SK-N-SH treated with all-trans-retinoic acid at 6 μM for 48 hours (cell line): ENCODE measurements around the gene INAFM1.

ENCODE experiments used
- ATAC-seq: fragments of 200-7000 bp; cut with Tn5 transposase; 3 replicates; pipeline ENCODE4 v1.9.1; 2020; ENCODE audit warnings: mild to moderate bottlenecking, moderate library complexity
- ARNTL ChIP-seq: fragments of 450-650 bp; formaldehyde crosslinking; IDR thresholded peaks from 2 replicates; pipeline ENCODE4 v1.5.0; 2020; ENCODE audit warnings: low read depth, mild to moderate bottlenecking, moderate library complexity, borderline replicate concordance
- BACH2 ChIP-seq: fragments of 250-450 bp; sonication (Bioruptor Pico); IDR thresholded peaks from 2 replicates; pipeline ENCODE4 v1.9.0; 2021; ENCODE audit warnings: mild to moderate bottlenecking, borderline replicate concordance
- ESRRG ChIP-seq: fragments of 250-450 bp; sonication (Bioruptor Pico); IDR thresholded peaks from 2 replicates; pipeline ENCODE4 v1.6.1; 2021; ENCODE audit warnings: mild to moderate bottlenecking
- ISL1 ChIP-seq: fragments of 250-450 bp; sonication (Bioruptor Pico); IDR thresholded peaks from 2 replicates; pipeline ENCODE4 v2.1.2; 2022; ENCODE audit warnings: mild to moderate bottlenecking, moderate library complexity
- OSR1 ChIP-seq: fragments of 250-450 bp; sonication (Bioruptor Pico); IDR thresholded peaks from 2 replicates; pipeline ENCODE4 v1.8.0; 2022; ENCODE audit warnings: moderate library complexity, mild to moderate bottlenecking, inconsistent platforms
- PPARA ChIP-seq: fragments of 250-450 bp; sonication (Bioruptor Pico); IDR thresholded peaks from 2 replicates; pipeline ENCODE4 v1.5.0; 2020; ENCODE audit warnings: mild to moderate bottlenecking, borderline replicate concordance
- RARB ChIP-seq: fragments of 250-450 bp; sonication (Bioruptor Pico); IDR thresholded peaks from 2 replicates; pipeline ENCODE4 v1.8.0; 2021; ENCODE audit warnings: mild to moderate bottlenecking, moderate library complexity
- SNAI2 ChIP-seq: fragments of 250-450 bp; sonication (Bioruptor Pico); IDR thresholded peaks from 2 replicates; pipeline ENCODE4 v1.5.0; 2020; ENCODE audit warnings: mild to moderate bottlenecking, moderate library complexity
- TCF4 ChIP-seq: fragments of 250-450 bp; sonication (Bioruptor Pico); IDR thresholded peaks from 2 replicates; pipeline ENCODE4 v1.8.0; 2021; ENCODE audit warnings: mild to moderate bottlenecking, moderate library complexity, borderline replicate concordance
- TOX ChIP-seq: fragments of 250-450 bp; sonication (Bioruptor Pico); IDR thresholded peaks from 2 replicates; pipeline ENCODE4 v1.8.0; 2021; ENCODE audit warnings: mild to moderate bottlenecking, moderate library complexity, borderline replicate concordance
- ZC3H10 ChIP-seq: fragments of 250-450 bp; sonication (Bioruptor Pico); IDR thresholded peaks from 2 replicates; pipeline ENCODE4 v1.5.1; 2021; ENCODE audit warnings: mild to moderate bottlenecking, moderate library complexity
- ZFP3 ChIP-seq: fragments of 250-450 bp; sonication (Bioruptor Pico); IDR thresholded peaks from 2 replicates; pipeline ENCODE4 v1.5.0; 2020; ENCODE audit warnings: mild to moderate bottlenecking, moderate library complexity
- ZNF565 ChIP-seq: fragments of 450-650 bp; formaldehyde crosslinking; conservative IDR thresholded peaks from 2 replicates; pipeline ENCODE4 v1.5.0; 2020; ENCODE audit warnings: low read depth, mild to moderate bottlenecking, moderate library complexity
- ZNF70 ChIP-seq: fragments of 450-650 bp; formaldehyde crosslinking; IDR thresholded peaks from 2 replicates; pipeline ENCODE4 v1.5.0; 2020; ENCODE audit warnings: mild to moderate bottlenecking, moderate library complexity
- TF ChIP-seq, protein P1 (sequence below): fragments of 250-450 bp; sonication (Bioruptor Pico); IDR thresholded peaks from 2 replicates; pipeline ENCODE4 v1.8.0; 2021; ENCODE audit warnings: low read depth, mild to moderate bottlenecking, moderate library complexity, borderline replicate concordance
- TF ChIP-seq, protein P2 (sequence below): fragments of 250-450 bp; sonication (Bioruptor Pico); IDR thresholded peaks from 2 replicates; pipeline ENCODE4 v1.5.1; 2020; ENCODE audit warnings: low read depth, mild to moderate bottlenecking, moderate library complexity
- TF ChIP-seq, protein P3 (sequence below): fragments of 250-450 bp; sonication (Bioruptor Pico); IDR thresholded peaks from 2 replicates; pipeline ENCODE4 v1.5.0; 2020; ENCODE audit warnings: mild to moderate bottlenecking, moderate library complexity
- TF ChIP-seq, protein P4 (sequence below): fragments of 250-450 bp; sonication (Bioruptor Pico); IDR thresholded peaks from 2 replicates; pipeline ENCODE4 v1.5.1; 2021; ENCODE audit warnings: mild to moderate bottlenecking, moderate library complexity

INAFM1 gene

DNA sequence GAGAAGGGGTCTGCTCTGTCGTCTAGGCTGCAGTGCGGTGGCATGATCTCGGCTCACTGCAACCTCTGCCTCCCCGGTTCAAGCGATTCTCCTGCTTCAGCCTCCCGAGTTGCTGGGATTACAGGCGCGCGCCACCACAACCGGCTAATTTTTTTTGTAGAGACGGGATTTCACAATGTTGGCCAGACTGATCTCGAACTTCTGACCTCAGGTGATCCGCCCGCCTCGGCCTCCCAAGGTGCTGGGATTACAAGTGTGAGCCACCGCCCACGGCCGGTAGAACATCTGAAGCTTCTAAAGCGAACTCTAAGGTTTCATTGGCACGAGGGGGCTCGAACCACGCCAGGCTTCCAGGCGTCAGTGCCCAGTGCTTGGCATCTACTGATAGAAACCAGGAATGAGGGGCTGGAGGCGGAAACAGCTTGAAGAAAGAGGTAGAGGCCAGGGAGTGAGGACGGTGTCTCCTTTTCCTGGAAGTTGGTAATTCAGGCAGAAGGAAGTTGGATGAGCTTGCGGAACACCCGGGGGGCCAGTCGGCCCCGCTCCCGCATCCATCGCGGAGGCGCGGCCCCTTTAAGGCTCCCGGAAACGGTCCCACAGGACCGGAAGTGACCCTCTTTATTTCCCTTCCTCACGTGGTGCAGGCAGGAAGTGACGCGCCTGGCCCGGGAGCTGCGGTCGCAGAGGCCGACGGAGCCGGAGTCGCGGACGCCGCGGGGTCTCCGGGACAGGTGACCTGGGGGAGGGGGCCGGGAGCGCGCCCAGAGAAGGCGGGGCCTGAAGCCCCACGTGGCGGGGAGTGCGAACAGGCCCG, 18.6 kb upstream of the INAFM1 start, which contains the start of gene CCDC9:
CCDC9 (plus strand) TSS at position 647 of the 814 bp plus-strand sequence. CDS start 1,876 bp downstream, outside the sequence.
- ATAC-seq, result peak; percentile 65
- no peak for TF ChIP-seq ZC3H10 (CRISPR knock-in tag)
- no peak for TF ChIP-seq RARB (CRISPR knock-in tag)
- no peak for TF ChIP-seq OSR1
- no peak for TF ChIP-seq BACH2
- TF ChIP-seq ZFP3, result no peak
- TF ChIP-seq, protein P1, sequence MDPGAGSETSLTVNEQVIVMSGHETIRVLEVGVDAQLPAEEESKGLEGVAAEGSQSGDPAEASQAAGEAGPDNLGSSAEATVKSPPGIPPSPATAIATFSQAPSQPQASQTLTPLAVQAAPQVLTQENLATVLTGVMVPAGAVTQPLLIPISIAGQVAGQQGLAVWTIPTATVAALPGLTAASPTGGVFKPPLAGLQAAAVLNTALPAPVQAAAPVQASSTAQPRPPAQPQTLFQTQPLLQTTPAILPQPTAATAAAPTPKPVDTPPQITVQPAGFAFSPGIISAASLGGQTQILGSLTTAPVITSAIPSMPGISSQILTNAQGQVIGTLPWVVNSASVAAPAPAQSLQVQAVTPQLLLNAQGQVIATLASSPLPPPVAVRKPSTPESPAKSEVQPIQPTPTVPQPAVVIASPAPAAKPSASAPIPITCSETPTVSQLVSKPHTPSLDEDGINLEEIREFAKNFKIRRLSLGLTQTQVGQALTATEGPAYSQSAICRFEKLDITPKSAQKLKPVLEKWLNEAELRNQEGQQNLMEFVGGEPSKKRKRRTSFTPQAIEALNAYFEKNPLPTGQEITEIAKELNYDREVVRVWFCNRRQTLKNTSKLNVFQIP (CRISPR knock-in tag), result no peak
- TF ChIP-seq, all 23 proteins: peak for 0

DNA sequence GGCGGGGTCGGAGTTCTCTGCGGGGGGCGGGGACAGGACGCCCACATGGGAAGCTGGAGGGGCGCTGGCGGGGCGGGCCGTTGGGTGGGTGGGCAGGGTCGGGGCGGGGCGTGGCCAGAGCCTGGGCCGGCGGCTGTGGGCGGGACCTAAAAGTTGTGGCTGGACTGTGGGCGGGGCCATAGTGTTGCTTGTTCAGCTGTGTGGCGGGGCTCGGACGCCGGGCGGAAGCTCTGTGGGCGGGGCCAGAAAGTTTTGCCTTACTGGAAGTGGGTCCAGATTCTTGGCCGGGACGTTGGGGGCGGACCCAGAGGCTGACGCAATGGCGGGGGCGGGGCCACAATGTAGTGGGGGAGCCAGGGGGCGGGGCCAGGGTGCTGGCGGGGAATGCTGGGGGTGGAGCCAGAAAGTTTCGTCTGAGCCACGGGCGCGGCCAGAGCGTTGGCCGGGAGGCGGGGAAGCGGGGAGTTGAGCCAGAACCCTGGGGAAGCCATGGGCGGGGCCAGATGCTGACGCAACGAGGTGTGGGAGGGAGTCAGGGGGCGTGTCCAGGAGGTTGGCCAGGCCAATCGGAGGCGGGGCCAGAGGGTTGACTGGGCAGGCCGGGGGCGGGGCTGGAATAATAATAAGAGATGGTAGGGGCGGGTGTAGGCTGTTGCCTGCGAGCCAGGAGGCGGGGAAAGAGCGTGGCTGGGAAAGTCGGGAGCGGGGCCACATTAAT, 17.8 kb upstream of the INAFM1 start:
- no peak for TF ChIP-seq ARNTL (CRISPR knock-in tag)
- TF ChIP-seq ZNF565 (CRISPR knock-in tag), result no peak
- TF ChIP-seq BACH2, result no peak
- no peak for TF ChIP-seq PPARA
- TF ChIP-seq, protein P1 (CRISPR knock-in tag), result no peak
- no peak for TF ChIP-seq ZNF70 (CRISPR knock-in tag)
- peak; percentile 79 for ATAC-seq

DNA sequence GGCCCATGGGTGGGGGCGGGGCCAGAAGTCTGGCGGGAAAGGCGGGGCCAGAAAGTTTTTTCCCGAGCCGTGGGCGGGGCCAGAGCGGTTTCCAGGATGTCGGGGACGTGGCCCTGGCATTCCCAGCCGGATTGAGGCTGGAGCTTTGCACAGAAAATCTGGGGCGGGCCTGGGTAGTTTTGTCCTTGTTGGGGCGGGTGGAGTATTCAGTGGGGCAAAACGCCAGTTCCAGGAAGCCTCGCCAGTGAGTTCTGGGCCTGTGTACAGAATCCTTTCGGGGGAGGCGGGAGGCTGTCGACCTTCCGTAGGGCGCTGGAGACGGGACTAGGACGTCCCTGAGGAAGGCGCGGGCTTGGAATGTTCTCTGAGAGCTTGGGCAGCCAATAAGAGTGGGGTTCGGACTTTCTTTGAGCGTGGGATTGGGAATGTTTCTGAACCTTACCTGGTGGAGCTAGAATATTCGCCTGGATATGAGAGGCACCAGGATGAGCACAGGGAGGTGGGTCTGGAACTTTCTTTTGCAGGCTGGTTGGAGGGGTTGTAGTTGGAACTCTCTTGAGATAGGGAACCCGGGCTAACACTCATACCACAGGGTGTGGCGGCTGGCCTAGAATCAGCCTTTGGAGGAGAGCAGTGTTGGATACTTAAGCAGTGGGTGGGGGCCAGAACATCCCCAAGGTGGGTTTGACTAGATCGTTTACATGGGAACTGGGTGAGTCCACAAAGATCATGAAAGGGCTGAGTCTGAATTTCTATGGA, 17.1 kb upstream of the INAFM1 start:
- no peak for TF ChIP-seq OSR1
- TF ChIP-seq TCF4 (CRISPR knock-in tag), result no peak
- peak; percentile 55; the same call in 1 of the 2 replicates for TF ChIP-seq RARB (CRISPR knock-in tag)
- TF ChIP-seq, protein P2, sequence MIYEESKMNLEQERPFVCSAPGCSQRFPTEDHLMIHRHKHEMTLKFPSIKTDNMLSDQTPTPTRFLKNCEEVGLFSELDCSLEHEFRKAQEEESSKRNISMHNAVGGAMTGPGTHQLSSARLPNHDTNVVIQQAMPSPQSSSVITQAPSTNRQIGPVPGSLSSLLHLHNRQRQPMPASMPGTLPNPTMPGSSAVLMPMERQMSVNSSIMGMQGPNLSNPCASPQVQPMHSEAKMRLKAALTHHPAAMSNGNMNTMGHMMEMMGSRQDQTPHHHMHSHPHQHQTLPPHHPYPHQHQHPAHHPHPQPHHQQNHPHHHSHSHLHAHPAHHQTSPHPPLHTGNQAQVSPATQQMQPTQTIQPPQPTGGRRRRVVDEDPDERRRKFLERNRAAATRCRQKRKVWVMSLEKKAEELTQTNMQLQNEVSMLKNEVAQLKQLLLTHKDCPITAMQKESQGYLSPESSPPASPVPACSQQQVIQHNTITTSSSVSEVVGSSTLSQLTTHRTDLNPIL (CRISPR knock-in tag), result no peak
- ATAC-seq, result peak; percentile 63

DNA sequence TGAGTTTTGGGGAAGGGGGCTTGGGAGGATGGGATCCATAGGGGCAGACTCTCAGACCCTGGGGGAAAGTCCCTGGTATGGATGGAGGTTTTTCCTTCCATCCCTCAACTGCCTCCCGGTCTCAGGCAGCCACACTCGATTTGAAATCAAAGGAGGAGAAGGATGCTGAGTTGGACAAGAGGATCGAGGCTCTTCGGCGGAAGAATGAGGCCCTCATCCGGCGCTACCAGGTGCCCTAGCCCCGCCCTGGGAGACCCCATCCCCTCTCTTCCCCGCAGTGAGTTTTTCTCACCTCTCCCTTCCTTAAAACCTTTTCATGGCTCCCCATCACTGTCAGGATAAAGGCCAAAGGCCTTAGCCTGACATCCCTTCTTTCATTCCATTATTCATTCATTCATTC, 16.3 kb upstream of the INAFM1 start:
- no peak for TF ChIP-seq ZFP3
- no peak for TF ChIP-seq ESRRG
- no peak for TF ChIP-seq TOX (CRISPR knock-in tag)
- TF ChIP-seq, protein P1 (CRISPR knock-in tag), result no peak
- TF ChIP-seq, protein P3, sequence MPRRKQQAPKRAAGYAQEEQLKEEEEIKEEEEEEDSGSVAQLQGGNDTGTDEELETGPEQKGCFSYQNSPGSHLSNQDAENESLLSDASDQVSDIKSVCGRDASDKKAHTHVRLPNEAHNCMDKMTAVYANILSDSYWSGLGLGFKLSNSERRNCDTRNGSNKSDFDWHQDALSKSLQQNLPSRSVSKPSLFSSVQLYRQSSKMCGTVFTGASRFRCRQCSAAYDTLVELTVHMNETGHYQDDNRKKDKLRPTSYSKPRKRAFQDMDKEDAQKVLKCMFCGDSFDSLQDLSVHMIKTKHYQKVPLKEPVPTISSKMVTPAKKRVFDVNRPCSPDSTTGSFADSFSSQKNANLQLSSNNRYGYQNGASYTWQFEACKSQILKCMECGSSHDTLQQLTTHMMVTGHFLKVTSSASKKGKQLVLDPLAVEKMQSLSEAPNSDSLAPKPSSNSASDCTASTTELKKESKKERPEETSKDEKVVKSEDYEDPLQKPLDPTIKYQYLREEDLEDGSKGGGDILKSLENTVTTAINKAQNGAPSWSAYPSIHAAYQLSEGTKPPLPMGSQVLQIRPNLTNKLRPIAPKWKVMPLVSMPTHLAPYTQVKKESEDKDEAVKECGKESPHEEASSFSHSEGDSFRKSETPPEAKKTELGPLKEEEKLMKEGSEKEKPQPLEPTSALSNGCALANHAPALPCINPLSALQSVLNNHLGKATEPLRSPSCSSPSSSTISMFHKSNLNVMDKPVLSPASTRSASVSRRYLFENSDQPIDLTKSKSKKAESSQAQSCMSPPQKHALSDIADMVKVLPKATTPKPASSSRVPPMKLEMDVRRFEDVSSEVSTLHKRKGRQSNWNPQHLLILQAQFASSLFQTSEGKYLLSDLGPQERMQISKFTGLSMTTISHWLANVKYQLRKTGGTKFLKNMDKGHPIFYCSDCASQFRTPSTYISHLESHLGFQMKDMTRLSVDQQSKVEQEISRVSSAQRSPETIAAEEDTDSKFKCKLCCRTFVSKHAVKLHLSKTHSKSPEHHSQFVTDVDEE (CRISPR knock-in tag), result no peak
- no peak for TF ChIP-seq ZNF565 (CRISPR knock-in tag)
- TF ChIP-seq ISL1 (CRISPR knock-in tag), result no peak
- no peak for TF ChIP-seq TCF4 (CRISPR knock-in tag)
- no peak for TF ChIP-seq OSR1
- TF ChIP-seq BACH2, result no peak
- TF ChIP-seq, protein P4, sequence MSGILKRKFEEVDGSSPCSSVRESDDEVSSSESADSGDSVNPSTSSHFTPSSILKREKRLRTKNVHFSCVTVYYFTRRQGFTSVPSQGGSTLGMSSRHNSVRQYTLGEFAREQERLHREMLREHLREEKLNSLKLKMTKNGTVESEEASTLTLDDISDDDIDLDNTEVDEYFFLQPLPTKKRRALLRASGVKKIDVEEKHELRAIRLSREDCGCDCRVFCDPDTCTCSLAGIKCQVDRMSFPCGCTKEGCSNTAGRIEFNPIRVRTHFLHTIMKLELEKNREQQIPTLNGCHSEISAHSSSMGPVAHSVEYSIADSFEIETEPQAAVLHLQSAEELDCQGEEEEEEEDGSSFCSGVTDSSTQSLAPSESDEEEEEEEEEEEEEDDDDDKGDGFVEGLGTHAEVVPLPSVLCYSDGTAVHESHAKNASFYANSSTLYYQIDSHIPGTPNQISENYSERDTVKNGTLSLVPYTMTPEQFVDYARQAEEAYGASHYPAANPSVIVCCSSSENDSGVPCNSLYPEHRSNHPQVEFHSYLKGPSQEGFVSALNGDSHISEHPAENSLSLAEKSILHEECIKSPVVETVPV (CRISPR knock-in tag), result no peak
- TF ChIP-seq RARB (CRISPR knock-in tag), result no peak
- no peak for TF ChIP-seq SNAI2 (CRISPR knock-in tag)
- TF ChIP-seq PPARA, result no peak
- TF ChIP-seq, all 23 proteins: peak for 0
- no peak for ATAC-seq
